Smooth muscle cell of the coronary artery (primary cell): ENCODE results near the gene ARF3. TPM values are rescaled to one million over a fixed set of nuclear protein-coding genes. Genes with fewer than 3 reads are reported as not detected.

Experiments used
- total RNA-seq: library from RNA; depleted of rRNA; stranded (reverse); fragments of >200 nt; gene quantifications from 2 replicates; pipeline ENCODE4 v1.2.3, GENCODE V29; 2014; ENCODE audit warnings: low replicate concordance

The ARF3 gene
- total RNA-seq = 35.8 and 47.6 TPM in 2 replicates

GRCh38 chr12:48957141-48958048, at the start of gene ARF3:
ARF3 (minus strand) TSS chr12:48957487; CDS start chr12:48941095, 16,392 bp downstream.

GRCh38 chr12:48999371-49000131, 42.3 kb upstream of the ARF3 start, which contains the start of gene DDN:
DDN (minus strand) TSS chr12:48999375; CDS start chr12:48999287, 88 bp downstream.

GRCh38 chr12:48978291-48978740, 21.0 kb upstream of the ARF3 start, which contains the start of gene WNT1:
WNT1 (plus strand) TSS chr12:48978322; CDS start chr12:48978651, 329 bp downstream.

GRCh38 chr12:48925304-48926011, 31.8 kb downstream of the ARF3 start, which contains the start of gene FKBP11:
FKBP11 (minus strand) TSS chr12:48925492; CDS start chr12:48925428, 64 bp downstream.

Other genes starting within 250 kb of the ARF3 start
- gene CCNT1, start 240.8 kb downstream of the ARF3 start, total RNA-seq = 16.0 and 23.8 TPM in 2 replicates
- 52.6 and 56.6 TPM in 2 replicates for gene ADCY6, start 168.4 kb downstream of the ARF3 start, total RNA-seq
- 6.0 and 10.9 TPM in 2 replicates for gene CACNB3, start 139.0 kb downstream of the ARF3 start, total RNA-seq
- gene DDX23, start 105.3 kb downstream of the ARF3 start, total RNA-seq = 70.7 and 156 TPM in 2 replicates
- gene RND1, start 91.6 kb downstream of the ARF3 start, total RNA-seq = 5.6 TPM in 1 of 2 replicates, not detected in the other
- 12.8 and 28.0 TPM in 2 replicates for gene FKBP11, start 32.0 kb downstream of the ARF3 start, total RNA-seq
- gene WNT10B, start 14.2 kb upstream of the ARF3 start, total RNA-seq = 0.08 TPM in 1 of 2 replicates, not detected in the other
- not detected in 2 replicates for gene WNT1, start 20.8 kb upstream of the ARF3 start, total RNA-seq
- gene DDN, start 41.9 kb upstream of the ARF3 start, total RNA-seq = 0.08 TPM in 1 of 2 replicates, not detected in the other
- gene PRKAG1, start 61.3 kb upstream of the ARF3 start, total RNA-seq = 73.9 and 74.9 TPM in 2 replicates
- 17.6 and 19.0 TPM in 2 replicates for gene KMT2D, start 103.3 kb upstream of the ARF3 start, total RNA-seq
- 0.59 and 0.60 TPM in 2 replicates for gene RHEBL1, start 112.5 kb upstream of the ARF3 start, total RNA-seq
- 0.08 TPM in 1 of 2 replicates, not detected in the other for gene DHH, start 137.3 kb upstream of the ARF3 start, total RNA-seq
- 47.4 and 52.5 TPM in 2 replicates for gene LMBR1L, start 153.4 kb upstream of the ARF3 start, total RNA-seq
- gene TUBA1B, start 173.9 kb upstream of the ARF3 start, total RNA-seq = 873 and 1,458 TPM in 2 replicates
- gene TUBA1A, start 231.6 kb upstream of the ARF3 start, total RNA-seq = 464 and 1,003 TPM in 2 replicates